SK-N-SH treated with all-trans-retinoic acid at 6 μM for 48 hours (cell line): ENCODE measurements around the gene CNDP1.

ENCODE experiments used
- BACH2 ChIP-seq: fragments of 250-450 bp; sonication (Bioruptor Pico); IDR thresholded peaks from 2 replicates; pipeline ENCODE4 v1.9.0; 2021; ENCODE audit warnings: mild to moderate bottlenecking, borderline replicate concordance
- CSDC2 ChIP-seq: fragments of 250-450 bp; sonication (Bioruptor Pico); IDR thresholded peaks from 2 replicates; pipeline ENCODE4 v1.5.0; 2020; ENCODE audit warnings: mild to moderate bottlenecking, moderate library complexity
- GLIS3 ChIP-seq: fragments of 250-450 bp; sonication (Bioruptor Pico); IDR thresholded peaks from 2 replicates; pipeline ENCODE4 v1.5.0; 2020; ENCODE audit warnings: mild to moderate bottlenecking, moderate library complexity
- ISL1 ChIP-seq: fragments of 250-450 bp; sonication (Bioruptor Pico); IDR thresholded peaks from 2 replicates; pipeline ENCODE4 v2.1.2; 2022; ENCODE audit warnings: mild to moderate bottlenecking, moderate library complexity
- OSR1 ChIP-seq: fragments of 250-450 bp; sonication (Bioruptor Pico); IDR thresholded peaks from 2 replicates; pipeline ENCODE4 v1.8.0; 2022; ENCODE audit warnings: moderate library complexity, mild to moderate bottlenecking, inconsistent platforms
- PATZ1 ChIP-seq: fragments of 250-450 bp; sonication (Bioruptor Pico); IDR thresholded peaks from 2 replicates; pipeline ENCODE4 v1.8.0; 2020; ENCODE audit warnings: mild to moderate bottlenecking, moderate library complexity, borderline replicate concordance
- POU6F1 ChIP-seq: fragments of 250-450 bp; sonication (Bioruptor Pico); IDR thresholded peaks from 2 replicates; pipeline ENCODE4 v1.8.0; 2021; ENCODE audit warnings: low read depth, mild to moderate bottlenecking, moderate library complexity, borderline replicate concordance
- PPARA ChIP-seq: fragments of 250-450 bp; sonication (Bioruptor Pico); IDR thresholded peaks from 2 replicates; pipeline ENCODE4 v1.5.0; 2020; ENCODE audit warnings: mild to moderate bottlenecking, borderline replicate concordance
- RARB ChIP-seq: fragments of 250-450 bp; sonication (Bioruptor Pico); IDR thresholded peaks from 2 replicates; pipeline ENCODE4 v1.8.0; 2021; ENCODE audit warnings: mild to moderate bottlenecking, moderate library complexity
- TSHZ2 ChIP-seq: fragments of 250-450 bp; sonication (Bioruptor Pico); IDR thresholded peaks from 2 replicates; pipeline ENCODE4 v1.5.0; 2020; ENCODE audit warnings: mild to moderate bottlenecking, moderate library complexity
- ZC3H10 ChIP-seq: fragments of 250-450 bp; sonication (Bioruptor Pico); IDR thresholded peaks from 2 replicates; pipeline ENCODE4 v1.5.1; 2021; ENCODE audit warnings: mild to moderate bottlenecking, moderate library complexity
- ZFP30 ChIP-seq: fragments of 450-650 bp; formaldehyde crosslinking; IDR thresholded peaks from 2 replicates; pipeline ENCODE4 v1.5.0; 2022; ENCODE audit warnings: mild to moderate bottlenecking, moderate library complexity
- ZNF70 ChIP-seq: fragments of 450-650 bp; formaldehyde crosslinking; IDR thresholded peaks from 2 replicates; pipeline ENCODE4 v1.5.0; 2020; ENCODE audit warnings: mild to moderate bottlenecking, moderate library complexity

GRCh38 chr18:74631623-74632350 is 97.5 kb downstream of the CNDP1 start:
- TF ChIP-seq GLIS3 (no peak), RARB (no peak), ZC3H10 (CRISPR knock-in tag) (no peak), CSDC2 (CRISPR knock-in tag) (no peak), PATZ1 (no peak), BACH2 (CRISPR knock-in tag) (no peak), OSR1 (CRISPR knock-in tag) (no peak), ZFP30 (no peak), PPARA (CRISPR knock-in tag) (no peak), ZNF70 (CRISPR knock-in tag) (no peak), ISL1 (CRISPR knock-in tag) (no peak), TSHZ2 (CRISPR knock-in tag) (no peak), POU6F1 (CRISPR knock-in tag) (no peak)
